GM12878 (cell line): ENCODE results near the gene HEATR3. TPM values are rescaled to one million over a fixed set of nuclear protein-coding genes. Genes with fewer than 3 reads are reported as not detected.
A peak's percentile ranks its signal among the peaks of the same experiment; 100 is the strongest.

Source experiments
- ATAC-seq: fragments of 200-7000 bp; cut with Tn5 transposase; 3 replicates; pipeline ENCODE4 v1.9.1; 2020; ENCODE audit warnings: mild to moderate bottlenecking, moderate library complexity
- BruUV-seq: library from RNA; stranded (reverse); fragments of 400-500 nt; replicated peaks from 2 replicates; lab custom pipeline; 2021; lab: Mats Ljungman, UMichigan
- CTCF ChIA-PET: fragments of 300-600 bp; sonication (Branson Sonifier 250); formaldehyde crosslinking; extraction: SDS; loops from one replicate; lab custom pipeline; 2021; ENCODE audit warnings: inconsistent platforms; lab: Yijun Ruan, JAX
- POLR2A ChIA-PET: fragments of 350-600 bp; formaldehyde crosslinking; extraction: SDS; loops from one replicate; lab custom pipeline; 2021; ENCODE audit warnings: inconsistent platforms; lab: Charles Lee
- RAD21 ChIA-PET: fragments of 300-600 bp; sonication (Branson Sonifier 250); formaldehyde crosslinking; loops from one replicate; lab custom pipeline; 2023; ENCODE audit warnings: antibody characterized with exemption; ENCODE audit not compliant: unreplicated experiment; lab: Charles Lee
- SMC1A ChIA-PET: fragments of 300-600 bp; sonication (Branson Sonifier 250); formaldehyde crosslinking; loops from one replicate; lab custom pipeline; 2023; ENCODE audit not compliant: unreplicated experiment, uncharacterized antibody; lab: Charles Lee
- DNase-seq: peaks from one replicate; pipeline ENCODE4 v3.0.0-alpha.2; 2011; ENCODE audit warnings: low read depth, low spot score
- FAIRE-seq: peaks from 3 replicates; lab custom pipeline; 2011; peaks lifted over from hg19 to GRCh38; lab: Jason Lieb, UNC
- H2AFZ ChIP-seq: 2 replicates; pipeline ENCODE4 v1.6.0; 2011; ENCODE audit warnings: low read depth, low read length, control low read depth; ENCODE audit not compliant: control insufficient read depth
- H3K27ac ChIP-seq: 2 replicates; pipeline ENCODE4 v1.5.1; 2011; ENCODE audit warnings: control low read depth; ENCODE audit not compliant: control insufficient read depth, insufficient read depth
- H3K27me3 ChIP-seq, 2 experiments: replicated peaks in 1 of 2; 2 replicates each; pipeline versions ENCODE4 v1.6.0 to v1.6.1; 2011; ENCODE audit warnings: low read length in 1 of 2; ENCODE audit not compliant: control insufficient read depth in 2 of 2, insufficient read depth in 2 of 2
- H3K36me3 ChIP-seq, 2 experiments: 2 replicates each; pipeline ENCODE4 v1.5.1; 2011; ENCODE audit warnings: low read length in 1 of 2; ENCODE audit not compliant: control insufficient read depth in 2 of 2, insufficient read depth in 2 of 2
- H3K4me1 ChIP-seq: 2 replicates; pipeline ENCODE4 v1.6.1; 2011; ENCODE audit warnings: mild to moderate bottlenecking, low read length, moderate library complexity, mixed read lengths; ENCODE audit not compliant: control insufficient read depth, insufficient read depth
- H3K4me2 ChIP-seq: 2 replicates; pipeline ENCODE4 v1.6.0; 2011; ENCODE audit warnings: control low read depth; ENCODE audit not compliant: control insufficient read depth, insufficient read depth
- H3K4me3 ChIP-seq: fragments of 200-600 bp; sonication (generic); 2 replicates; pipeline ENCODE4 v1.5.1; 2016
- H3K79me2 ChIP-seq: 2 replicates; pipeline ENCODE4 v1.6.0; 2011; ENCODE audit warnings: low read length; ENCODE audit not compliant: control insufficient read depth, insufficient read depth
- H3K9ac ChIP-seq: 2 replicates; pipeline ENCODE4 v1.8.0; 2011; ENCODE audit warnings: low read length, control low read depth, mixed read lengths; ENCODE audit not compliant: control insufficient read depth, insufficient read depth
- H3K9me3 ChIP-seq: replicated peaks from 3 replicates; pipeline ENCODE4 v1.5.1; 2011; ENCODE audit warnings: mild to moderate bottlenecking, low read length; ENCODE audit not compliant: control insufficient read depth, insufficient read depth
- H4K20me1 ChIP-seq: 2 replicates; pipeline ENCODE4 v1.6.0; 2011; ENCODE audit not compliant: control insufficient read depth, insufficient read depth
- GATAD2B ChIP-seq: fragments of 450-650 bp; conservative IDR thresholded peaks from 2 replicates; pipeline ENCODE4 v1.6.1; 2017; ENCODE audit warnings: low read depth, mild to moderate bottlenecking, moderate library complexity
- HDAC6 ChIP-seq: fragments of 200-600 bp; sonication (generic); IDR thresholded peaks from one replicate; pipeline ENCODE4 v1.8.0; 2017; ENCODE audit warnings: antibody characterized with exemption; ENCODE audit not compliant: unreplicated experiment
- HDGF ChIP-seq: fragments of 450-650 bp; IDR thresholded peaks from 2 replicates; pipeline ENCODE4 v1.6.1; 2016; ENCODE audit warnings: antibody characterized with exemption
- SMARCA5 ChIP-seq: fragments of 450-650 bp; IDR thresholded peaks from 2 replicates; pipeline ENCODE4 v1.6.1; 2017; ENCODE audit warnings: mild to moderate bottlenecking
- SP1 ChIP-seq: IDR thresholded peaks from one replicate; pipeline ENCODE4 v1.6.1; 2011; ENCODE audit warnings: low read depth, low read length
- WGBS: methylation state at CpG from one replicate; pipeline ENCODE4 v1.1.6; 2016; ENCODE audit warnings: low lambda C conversion rate; ENCODE audit not compliant: insufficient replicate concordance, insufficient coverage; ENCODE audit errors: missing lambda C conversion rate; 5-methylcytosine and 5-hydroxymethylcytosine counted together
- in situ Hi-C: fragments of 300-500 bp; cut with MboI; formaldehyde crosslinking; loops from 9 replicates; pipeline ENCODE4 v1.14.3; 2018; ENCODE audit warnings: mixed read lengths
- intact Hi-C: fragments of 100-400 bp; cut with micrococcal nuclease; formaldehyde crosslinking; loops from one replicate; pipeline ENCODE4 v1.14.2; 2022; ENCODE audit not compliant: unreplicated experiment
- polyA plus RNA-seq, 11 experiments: library from polyadenylated mRNA; depleted of rRNA in 4 of 11; unstranded in 6 of 11; stranded (reverse) in 5 of 11; fragments of >200 nt; fragmentation: Nextera tagmentation in 4 of 11; fragmentation: Illumina TruSeq in 1 of 11; extraction: Ambion mirVana in 4 of 11; extraction: Trizol in 1 of 11; gene quantifications; 1 replicate in 1 of 11; 2 replicates in 10 of 11; pipeline versions ENCODE4 v1.2.1 to v1.2.3, GENCODE V29; 2011 to 2016; ENCODE audit warnings: inconsistent platforms in 2 of 11, missing spikeins in 2 of 11, low read depth in 1 of 11
- total RNA-seq, 4 experiments: library from RNA; depleted of rRNA in 3 of 4; stranded (reverse); fragments of >200 nt in 3 of 4; fragmentation: Illumina TruSeq in 1 of 4; extraction: Trizol in 1 of 4; gene quantifications; 2 replicates each; pipeline versions ENCODE4 v1.2.1 to v1.2.3, GENCODE V29; 2013 to 2021
- TF ChIP-seq, protein P1 (sequence below): fragments of 450-650 bp; IDR thresholded peaks from 2 replicates; pipeline ENCODE4 v1.6.1; 2018; ENCODE audit warnings: mild to moderate bottlenecking, low read depth, moderate library complexity; ENCODE audit not compliant: partially characterized antibody

The HEATR3 gene
- total and polyA plus RNA-seq, 10 of the 15 experiments (the other 5 are each of a cell fraction or from before 2014, with no cell fraction given) = 1.5 to 30.0 (median 17.7) TPM

DNA sequence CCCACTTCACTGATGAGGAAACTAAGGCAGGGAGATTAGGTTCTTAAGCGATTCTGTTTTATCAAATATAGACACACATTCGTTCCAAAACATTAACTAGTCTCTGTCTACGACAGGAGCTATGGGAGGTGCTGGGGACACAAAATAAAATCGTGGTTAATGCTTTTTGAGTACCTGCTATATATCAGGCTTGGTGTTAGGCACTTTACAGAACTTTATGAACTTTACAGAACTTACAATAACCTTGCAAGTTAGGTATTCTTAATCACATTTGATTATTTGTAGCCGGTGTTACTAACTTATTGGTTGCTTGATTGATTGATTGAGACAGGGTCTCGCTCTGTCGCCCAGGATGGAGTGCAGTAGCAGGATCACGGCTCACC lies 538 bp upstream of the HEATR3 start:
- POLR2A ChIA-PET = interaction anchor here (0.6 to 1.3 kb wide), 4 partner anchors 41 to 210 kb away, joined by 3 to 8 read pairs (median 4); partner anchors contain the start of gene CNEP1R1
- H3K27ac ChIP-seq = no peak overlapping the region
- peaks cover 1 to 6% of the 10 kb centered on the region in 2 experiments; a peak in 2 of 4 replicates for H3K36me3 ChIP-seq
- intact Hi-C loops = loop anchor here (5.0 kb wide), 1 partner anchor 302 kb away; the partner anchor contains the start of gene BRD7
- peaks cover 28% of the 10 kb centered on the region for H3K79me2 ChIP-seq
- H3K27me3 ChIP-seq = no peaks in the 10 kb centered on the region
- RAD21 ChIA-PET = interaction anchor here (1.0 to 11.5 kb wide), 5 partner anchors 35 to 289 kb away, joined by 3 to 309 read pairs (median 25); partner anchors contain the start of gene CNEP1R1
- H3K9me3 ChIP-seq = no peaks in the 10 kb centered on the region
- peak overlapping the region; percentile 100 for H3K4me2 ChIP-seq
- 67% methylated on average over 8 of the region's 8 CpGs for WGBS
- no peak for ATAC-seq
- no peaks in the 10 kb centered on the region for H4K20me1 ChIP-seq
- TF ChIP-seq GATAD2B (no peak), SP1 (no peak), HDAC6 (no peak), SMARCA5 (peak; percentile 11; the same call in 1 of the 2 replicates), HDGF (no peak)
- TF ChIP-seq, protein P1, sequence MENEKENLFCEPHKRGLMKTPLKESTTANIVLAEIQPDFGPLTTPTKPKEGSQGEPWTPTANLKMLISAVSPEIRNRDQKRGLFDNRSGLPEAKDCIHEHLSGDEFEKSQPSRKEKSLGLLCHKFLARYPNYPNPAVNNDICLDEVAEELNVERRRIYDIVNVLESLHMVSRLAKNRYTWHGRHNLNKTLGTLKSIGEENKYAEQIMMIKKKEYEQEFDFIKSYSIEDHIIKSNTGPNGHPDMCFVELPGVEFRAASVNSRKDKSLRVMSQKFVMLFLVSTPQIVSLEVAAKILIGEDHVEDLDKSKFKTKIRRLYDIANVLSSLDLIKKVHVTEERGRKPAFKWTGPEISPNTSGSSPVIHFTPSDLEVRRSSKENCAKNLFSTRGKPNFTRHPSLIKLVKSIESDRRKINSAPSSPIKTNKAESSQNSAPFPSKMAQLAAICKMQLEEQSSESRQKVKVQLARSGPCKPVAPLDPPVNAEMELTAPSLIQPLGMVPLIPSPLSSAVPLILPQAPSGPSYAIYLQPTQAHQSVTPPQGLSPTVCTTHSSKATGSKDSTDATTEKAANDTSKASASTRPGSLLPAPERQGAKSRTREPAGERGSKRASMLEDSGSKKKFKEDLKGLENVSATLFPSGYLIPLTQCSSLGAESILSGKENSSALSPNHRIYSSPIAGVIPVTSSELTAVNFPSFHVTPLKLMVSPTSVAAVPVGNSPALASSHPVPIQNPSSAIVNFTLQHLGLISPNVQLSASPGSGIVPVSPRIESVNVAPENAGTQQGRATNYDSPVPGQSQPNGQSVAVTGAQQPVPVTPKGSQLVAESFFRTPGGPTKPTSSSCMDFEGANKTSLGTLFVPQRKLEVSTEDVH = no peak
- no peak for FAIRE-seq
- H2AFZ ChIP-seq = peak overlapping the region; percentile 63
- CTCF ChIA-PET = interaction anchor here (1.2 to 11.8 kb wide), 5 partner anchors 40 to 291 kb away, joined by 4 to 422 read pairs (median 35); partner anchors contain the start of gene CNEP1R1
- no TSS peak for BruUV-seq
- H3K9ac ChIP-seq = no peak overlapping the region
- peak overlapping the region; percentile 8; the same call in 1 of the 2 replicates for H3K4me3 ChIP-seq
- SMC1A ChIA-PET = interaction anchor here (0.8 to 8.5 kb wide), 7 partner anchors 8 to 145 kb away, joined by 3 to 263 read pairs (median 3); partner anchors contain the start of gene CNEP1R1
- no peak for DNase-seq
- in situ Hi-C loops = loop anchor here (5.0 kb wide), 1 partner anchor 142 kb away; no protein-coding TSS in a partner anchor
- peaks cover 15% of the 10 kb centered on the region for H3K4me1 ChIP-seq
